DOHH2 (cell line): ENCODE measurements around the gene RBM23.
A peak's percentile ranks its signal among the peaks of the same experiment; 100 is the strongest.

ENCODE experiments used
- H3F3A ChIP-seq: fragments of 200-600 bp; sonication (generic), shearing (Covaris generic); 2 replicates; pipeline ENCODE4 v1.6.0; 2016; ENCODE audit warnings: antibody characterized with exemption, mild to moderate bottlenecking; ENCODE audit not compliant: control insufficient read depth, insufficient read depth
- H3K27ac ChIP-seq: fragments of 200-600 bp; sonication (generic); 2 replicates; pipeline ENCODE4 v1.5.1; 2014; ENCODE audit warnings: low read depth, mild to moderate bottlenecking, low read length, moderate library complexity
- H3K27me3 ChIP-seq: fragments of 200-600 bp; sonication (generic); 2 replicates; pipeline ENCODE4 v1.6.1; 2014; ENCODE audit warnings: mild to moderate bottlenecking, low read length, mixed read lengths; ENCODE audit not compliant: control insufficient read depth
- H3K36me3 ChIP-seq: fragments of 200-600 bp; sonication (generic); 2 replicates; pipeline ENCODE4 v1.6.1; 2014; ENCODE audit warnings: mild to moderate bottlenecking, low read length, moderate library complexity, mixed read lengths; ENCODE audit not compliant: control insufficient read depth
- H3K4me1 ChIP-seq: fragments of 200-600 bp; sonication (generic); 2 replicates; pipeline ENCODE4 v1.6.1; 2014; ENCODE audit warnings: mild to moderate bottlenecking, low read length, mixed read lengths; ENCODE audit not compliant: control insufficient read depth
- H3K4me2 ChIP-seq: fragments of 200-600 bp; sonication (generic); 2 replicates; pipeline ENCODE4 v1.6.0; 2014; ENCODE audit warnings: mild to moderate bottlenecking, low read length, moderate library complexity
- H3K4me3 ChIP-seq: fragments of 200-600 bp; sonication (generic); 2 replicates; pipeline ENCODE4 v1.5.1; 2014; ENCODE audit warnings: mild to moderate bottlenecking, low read length, mixed read lengths
- H3K79me2 ChIP-seq: fragments of 200-600 bp; sonication (generic); 2 replicates; pipeline ENCODE4 v1.6.1; 2014; ENCODE audit warnings: mild to moderate bottlenecking, low read length, mixed read lengths; ENCODE audit not compliant: control insufficient read depth
- H3K9me2 ChIP-seq: fragments of 200-600 bp; sonication (generic); replicated peaks from 2 replicates; pipeline ENCODE4 v1.6.1; 2014; ENCODE audit warnings: mild to moderate bottlenecking, low read length, mixed read lengths; ENCODE audit not compliant: control insufficient read depth
- H3K9me3 ChIP-seq: fragments of 200-600 bp; sonication (generic); 2 replicates; pipeline ENCODE4 v1.6.1; 2014; ENCODE audit warnings: antibody characterized with exemption, low read length, mixed read lengths; ENCODE audit not compliant: control insufficient read depth, insufficient read depth
- H4K20me1 ChIP-seq: fragments of 200-600 bp; sonication (generic); 2 replicates; pipeline ENCODE4 v1.6.0; 2014; ENCODE audit warnings: low read depth, mild to moderate bottlenecking, antibody characterized with exemption, low read length, moderate library complexity; ENCODE audit not compliant: control insufficient read depth, insufficient read depth
- EZH2phosphoT487 ChIP-seq: fragments of 200-600 bp; sonication (generic); IDR thresholded peaks from 2 replicates; pipeline ENCODE4 v1.6.1; 2017; ENCODE audit warnings: borderline replicate concordance, mild to moderate bottlenecking, antibody characterized with exemption, low read length, moderate library complexity, mixed read lengths
- TF ChIP-seq, protein P1 (sequence below): fragments of 200-600 bp; sonication (generic); IDR thresholded peaks from one replicate; pipeline ENCODE4 v1.5.1; 2014; ENCODE audit warnings: antibody characterized with exemption, mild to moderate bottlenecking, low read depth, low read length; ENCODE audit not compliant: poor library complexity, severe bottlenecking

Gene RBM23

GRCh38 chr14:22892488-22892887 lies 26.5 kb downstream of the RBM23 start:
- Histone ChIP-seq H3K9me3 (no peaks in the 10 kb centered on the region), H3K27ac (no peak overlapping the region), H3K4me1 (peaks cover 53% of the 10 kb centered on the region), H3K27me3 (no peaks in the 10 kb centered on the region), H3K4me2 (no peak overlapping the region), H4K20me1 (no peaks in the 10 kb centered on the region), H3K79me2 (no peaks in the 10 kb centered on the region), H3K36me3 (peaks cover 2% of the 10 kb centered on the region; the same call in 1 of the 2 replicates), H3K4me3 (no peak overlapping the region), H3F3A (peaks cover 27% of the 10 kb centered on the region), H3K9me2 (no peaks in the 10 kb centered on the region)
- TF ChIP-seq, protein P1, sequence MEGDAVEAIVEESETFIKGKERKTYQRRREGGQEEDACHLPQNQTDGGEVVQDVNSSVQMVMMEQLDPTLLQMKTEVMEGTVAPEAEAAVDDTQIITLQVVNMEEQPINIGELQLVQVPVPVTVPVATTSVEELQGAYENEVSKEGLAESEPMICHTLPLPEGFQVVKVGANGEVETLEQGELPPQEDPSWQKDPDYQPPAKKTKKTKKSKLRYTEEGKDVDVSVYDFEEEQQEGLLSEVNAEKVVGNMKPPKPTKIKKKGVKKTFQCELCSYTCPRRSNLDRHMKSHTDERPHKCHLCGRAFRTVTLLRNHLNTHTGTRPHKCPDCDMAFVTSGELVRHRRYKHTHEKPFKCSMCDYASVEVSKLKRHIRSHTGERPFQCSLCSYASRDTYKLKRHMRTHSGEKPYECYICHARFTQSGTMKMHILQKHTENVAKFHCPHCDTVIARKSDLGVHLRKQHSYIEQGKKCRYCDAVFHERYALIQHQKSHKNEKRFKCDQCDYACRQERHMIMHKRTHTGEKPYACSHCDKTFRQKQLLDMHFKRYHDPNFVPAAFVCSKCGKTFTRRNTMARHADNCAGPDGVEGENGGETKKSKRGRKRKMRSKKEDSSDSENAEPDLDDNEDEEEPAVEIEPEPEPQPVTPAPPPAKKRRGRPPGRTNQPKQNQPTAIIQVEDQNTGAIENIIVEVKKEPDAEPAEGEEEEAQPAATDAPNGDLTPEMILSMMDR, result no peak
- TF ChIP-seq EZH2phosphoT487, result no peak

GRCh38 chr14:22890416-22890815 lies 28.5 kb downstream of the RBM23 start:
- no peaks in the 10 kb centered on the region for H3K9me2 ChIP-seq
- no peak overlapping the region for H3K27ac ChIP-seq
- H3K36me3 ChIP-seq, result peaks cover 2% of the 10 kb centered on the region; the same call in 1 of the 2 replicates
- H3F3A ChIP-seq, result peaks cover 31% of the 10 kb centered on the region
- no peaks in the 10 kb centered on the region for H4K20me1 ChIP-seq
- TF ChIP-seq, protein P1, result no peak
- TF ChIP-seq EZH2phosphoT487, result no peak
- H3K79me2 ChIP-seq, result no peaks in the 10 kb centered on the region
- peaks cover 72% of the 10 kb centered on the region for H3K4me1 ChIP-seq
- H3K4me2 ChIP-seq, result peak overlapping the region; percentile 94; the same call in 1 of the 2 replicates
- H3K9me3 ChIP-seq, result no peaks in the 10 kb centered on the region
- no peaks in the 10 kb centered on the region for H3K27me3 ChIP-seq
- H3K4me3 ChIP-seq, result no peak overlapping the region

GRCh38 chr14:22888662-22889061 lies 30.3 kb downstream of the RBM23 start:
- Histone ChIP-seq H3K9me3 (no peaks in the 10 kb centered on the region), H3K79me2 (no peaks in the 10 kb centered on the region), H4K20me1 (no peaks in the 10 kb centered on the region), H3K9me2 (no peaks in the 10 kb centered on the region), H3K4me3 (peak overlapping the region; percentile 75), H3K27me3 (no peaks in the 10 kb centered on the region), H3K27ac (peak overlapping the region; percentile 96), H3K4me1 (peaks cover 81% of the 10 kb centered on the region), H3F3A (peaks cover 34% of the 10 kb centered on the region), H3K36me3 (peaks cover 2% of the 10 kb centered on the region; the same call in 1 of the 2 replicates), H3K4me2 (peak overlapping the region; percentile 94)
- TF ChIP-seq, protein P1, result no peak
- no peak for TF ChIP-seq EZH2phosphoT487
